ENCODE results near the gene COL25A1.

Gene COL25A1

DNA sequence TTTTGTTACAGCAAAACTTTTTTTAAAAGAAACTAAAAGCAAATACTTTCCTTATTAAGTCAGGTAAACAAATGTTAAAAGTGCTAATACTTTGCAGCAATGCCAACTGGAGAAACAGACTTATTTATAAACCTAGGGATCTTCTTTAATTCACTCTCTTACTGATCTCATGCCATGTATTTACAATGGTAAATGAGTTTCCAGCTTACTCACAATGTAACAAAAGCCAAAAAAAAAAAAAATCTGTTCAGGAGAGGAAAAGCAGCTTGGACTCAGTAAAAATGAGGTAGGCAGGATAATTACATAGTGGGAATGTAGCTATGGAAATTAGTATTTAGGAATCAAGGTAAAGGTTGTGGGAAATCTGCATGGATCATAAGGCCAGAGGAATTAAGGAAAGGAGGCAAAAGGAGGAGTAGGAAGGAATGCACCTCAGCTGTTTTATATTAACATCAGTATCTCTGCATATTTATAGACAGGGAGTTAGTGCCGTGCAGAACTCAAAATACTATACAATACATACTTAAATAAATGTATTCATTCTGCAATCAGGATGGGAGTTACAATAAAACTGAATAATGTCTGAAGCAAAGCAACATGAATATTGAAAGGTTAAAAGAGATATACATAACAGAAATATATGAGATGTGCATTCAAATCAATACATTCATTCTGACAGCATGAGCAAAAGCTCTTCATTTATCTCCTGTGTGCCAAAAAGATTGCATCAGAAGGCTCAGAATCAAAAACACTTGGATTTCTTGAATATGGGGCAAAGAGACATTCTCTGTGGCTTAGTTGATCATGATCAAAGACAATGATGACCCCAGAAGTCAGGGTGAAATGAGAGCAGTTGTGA, 481.7 kb downstream of the COL25A1 start:
- DNase-seq (ENCODE audit: low read depth in 2 of 2) = no peak

DNA sequence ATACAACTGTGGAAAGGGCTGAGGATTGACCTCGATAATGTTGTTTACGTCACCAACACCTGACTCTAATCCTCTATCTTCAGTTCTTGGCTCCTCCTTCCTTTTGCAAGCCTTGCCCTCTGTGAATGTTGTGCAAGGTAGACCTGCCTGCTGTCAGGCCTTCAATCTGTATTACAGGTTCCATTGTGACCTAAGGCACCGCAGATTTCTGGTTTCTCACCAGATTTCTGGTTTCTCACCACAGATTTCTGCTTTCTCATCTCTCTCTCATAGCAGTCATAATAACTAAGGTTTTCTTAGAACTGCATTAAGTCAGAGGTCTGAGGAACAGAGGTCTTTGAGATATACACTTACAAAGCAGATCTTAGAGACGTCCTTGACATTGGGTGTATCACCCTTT, 488.1 kb downstream of the COL25A1 start:
- no peak for DNase-seq (ENCODE audit: low read depth in 2 of 2)

DNA sequence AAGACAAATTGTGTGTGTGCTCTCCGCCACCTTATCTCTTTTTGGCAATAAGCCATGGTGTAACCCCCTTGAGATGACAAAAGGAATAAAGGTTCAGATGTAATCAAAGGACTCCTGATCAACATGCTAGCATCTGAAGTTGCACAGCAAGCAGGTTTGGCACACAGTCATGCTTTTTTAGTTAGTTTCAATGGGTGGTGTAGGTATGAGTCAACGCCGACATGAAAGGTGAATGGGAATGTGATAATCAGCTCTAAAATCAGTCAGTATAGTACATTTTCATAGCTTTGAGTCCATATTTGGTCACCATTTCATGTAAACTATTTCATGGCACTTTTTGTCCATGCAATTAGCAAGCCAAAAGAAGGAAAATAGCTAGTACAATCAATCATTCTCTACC, 489.2 kb downstream of the COL25A1 start:
- no peak for DNase-seq (ENCODE audit: low read depth in 2 of 2)

DNA sequence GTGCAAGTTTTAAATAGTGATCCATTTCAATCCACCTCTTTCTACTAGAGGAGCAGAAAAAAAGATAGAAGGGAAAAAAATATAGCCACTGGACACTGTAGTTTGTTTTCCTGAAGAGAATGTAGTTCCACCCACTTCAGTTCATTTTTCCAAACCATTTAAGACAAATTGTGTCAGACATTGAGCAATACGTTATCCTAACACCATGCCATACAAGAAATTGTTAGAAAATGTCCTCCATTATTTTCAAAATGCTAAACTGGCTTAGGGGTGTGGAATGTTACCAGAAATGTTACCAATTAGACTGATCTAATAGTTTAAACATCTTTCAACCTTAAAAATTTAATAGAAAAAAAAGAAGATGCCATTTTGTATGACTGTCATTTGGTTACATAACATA, 491.0 kb downstream of the COL25A1 start:
- no peak for DNase-seq (ENCODE audit: low read depth in 2 of 2)

DNA sequence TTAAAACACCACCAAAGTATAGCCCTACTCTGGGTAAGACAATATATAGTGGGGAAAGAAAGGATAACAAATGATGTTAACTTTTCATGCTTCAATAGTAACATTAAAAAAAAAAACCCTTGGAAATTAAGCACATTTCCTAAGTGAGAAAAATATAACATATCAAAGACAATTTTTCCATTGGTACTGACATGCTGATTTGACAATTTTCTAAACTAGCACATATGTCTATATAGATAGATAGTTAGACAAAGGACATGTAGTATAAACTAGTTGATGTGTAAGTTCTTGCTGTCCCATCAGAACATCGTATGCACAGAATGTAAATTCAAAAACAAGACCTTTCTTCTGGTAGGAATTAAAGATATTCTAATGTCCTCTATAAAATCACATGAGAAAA, 492.4 kb downstream of the COL25A1 start:
- no peak for DNase-seq (ENCODE audit: low read depth in 2 of 2)

DNA sequence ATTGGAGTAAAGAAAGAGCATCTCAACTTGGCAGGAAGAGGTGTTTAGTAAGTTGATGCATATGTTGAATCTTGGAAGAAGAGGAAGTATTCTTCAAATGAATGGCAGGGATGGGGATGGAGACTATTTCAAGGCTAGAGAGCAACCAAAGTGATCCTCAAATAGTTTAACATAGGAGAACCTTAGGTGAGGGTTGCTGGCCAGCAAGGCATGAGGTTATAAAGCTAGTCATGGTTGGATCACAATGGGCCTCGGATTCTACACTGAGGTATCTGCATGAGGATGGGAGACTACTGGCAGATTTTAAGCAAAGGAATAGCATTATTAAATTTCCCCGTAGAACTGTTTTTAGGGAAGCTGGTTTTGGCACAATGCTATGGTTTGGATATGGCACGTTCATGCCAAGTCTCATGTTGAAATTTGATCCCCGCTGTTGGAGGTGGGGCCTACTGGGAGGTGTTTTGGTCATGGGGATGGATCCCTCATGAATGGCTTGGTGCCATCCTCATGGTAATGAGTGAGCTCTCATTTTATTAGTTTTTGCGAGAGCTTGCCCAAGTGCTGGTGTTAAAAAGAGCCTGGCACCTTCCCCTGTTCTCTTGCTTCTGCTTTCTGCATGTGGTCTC, 497.7 kb downstream of the COL25A1 start:
- no peak for DNase-seq (ENCODE audit: low read depth in 2 of 2)

DNA sequence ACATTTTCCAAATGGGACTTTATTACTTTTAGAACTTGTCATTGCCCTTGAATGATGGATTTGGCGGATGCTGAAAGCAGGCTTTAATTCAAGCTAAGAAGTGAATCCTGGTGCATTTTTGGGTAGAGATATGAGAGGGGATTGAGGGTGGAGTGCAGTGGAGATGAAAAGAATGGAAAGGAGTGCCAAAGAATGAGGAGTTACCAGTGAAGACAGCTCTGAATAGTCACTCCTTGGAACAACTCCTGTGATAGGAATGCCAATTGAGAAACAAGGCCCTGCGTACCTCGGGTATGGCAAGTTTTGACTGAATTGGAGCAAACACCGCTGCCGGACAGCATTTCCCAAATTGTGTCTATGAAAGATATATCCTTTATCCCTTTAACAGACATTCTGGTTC, 503.2 kb downstream of the COL25A1 start:
- no peak for DNase-seq (ENCODE audit: low read depth in 2 of 2)

DNA sequence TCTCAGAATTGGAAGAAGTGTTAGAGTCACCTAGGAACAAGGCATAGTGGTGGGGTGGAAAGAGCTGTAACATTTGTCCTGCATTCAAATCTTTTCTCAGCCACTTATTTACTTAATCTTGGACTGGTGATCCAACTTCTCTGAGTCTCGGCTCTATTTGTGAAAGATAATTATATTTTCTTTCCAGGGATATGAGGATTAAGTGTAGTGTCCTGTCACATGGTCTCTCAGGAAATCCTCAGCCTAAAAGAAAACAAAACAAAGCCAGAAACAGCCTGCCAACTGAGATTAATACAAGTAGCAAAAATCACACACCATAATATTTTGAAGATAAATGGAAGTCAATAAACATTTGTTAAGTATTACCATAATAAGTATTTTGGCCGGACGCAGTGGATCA, 506.3 kb downstream of the COL25A1 start:
- DNase-seq (ENCODE audit: low read depth in 2 of 2) = no peak

DNA sequence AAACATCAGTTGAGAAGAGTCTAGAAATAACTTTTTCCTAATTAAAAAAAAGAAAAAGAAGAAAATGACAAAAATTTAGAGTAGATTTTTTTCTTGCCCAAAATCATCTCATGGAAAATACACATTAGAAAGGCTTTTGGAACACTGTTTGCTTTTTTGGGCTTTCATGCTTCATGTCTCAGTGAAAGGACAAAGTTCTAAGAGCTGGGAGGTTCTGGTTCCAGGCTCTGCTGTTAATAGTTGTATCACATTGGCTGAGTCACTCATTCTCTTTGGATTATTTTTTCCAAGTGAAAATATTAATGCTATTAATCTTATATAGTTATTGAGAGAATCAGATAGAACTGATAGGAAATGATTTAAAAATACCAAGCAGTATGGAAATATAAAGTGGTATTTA, 506.7 kb downstream of the COL25A1 start:
- DNase-seq (ENCODE audit: low read depth in 2 of 2) = no peak

DNA sequence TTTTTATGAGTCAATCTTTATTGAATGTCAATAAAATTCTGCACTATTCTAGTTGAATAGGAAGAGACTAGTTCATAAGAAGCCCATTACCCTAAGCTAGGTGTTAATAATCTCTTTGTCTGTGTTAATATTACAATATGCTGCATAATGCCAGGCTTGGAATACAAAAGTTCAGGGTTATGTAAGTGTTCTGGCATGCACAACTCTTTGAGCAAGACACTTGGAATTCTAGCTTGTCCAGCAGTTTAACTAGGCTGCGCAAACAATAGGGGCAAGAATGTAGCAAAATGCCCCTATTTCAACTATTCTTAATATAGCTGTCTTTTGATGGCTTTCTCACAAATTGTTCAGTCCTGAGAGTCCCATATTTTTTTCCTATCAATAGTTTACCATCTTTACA, 508.3 kb downstream of the COL25A1 start:
- no peak for DNase-seq (ENCODE audit: low read depth in 2 of 2)

DNA sequence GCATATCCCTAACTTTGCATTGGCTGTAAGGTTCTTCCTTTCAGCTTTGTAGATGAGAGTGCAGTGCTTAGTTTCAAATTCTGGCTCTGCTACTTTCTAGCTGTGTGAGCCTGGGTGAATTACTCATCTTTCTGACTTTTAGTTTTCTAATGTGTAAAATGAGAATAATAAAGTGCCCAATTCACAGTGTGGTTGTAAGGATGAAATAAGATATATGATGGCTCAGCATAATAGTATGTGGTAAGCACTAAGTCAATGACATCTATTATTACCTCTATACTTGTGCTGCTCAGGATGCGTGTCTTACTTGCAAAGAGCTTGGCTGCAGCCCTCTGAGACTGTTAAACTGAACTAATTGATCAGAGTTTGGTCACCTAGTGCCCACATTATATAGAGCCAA, 509.0 kb downstream of the COL25A1 start:
- DNase-seq (ENCODE audit: low read depth in 2 of 2) = no peak

DNA sequence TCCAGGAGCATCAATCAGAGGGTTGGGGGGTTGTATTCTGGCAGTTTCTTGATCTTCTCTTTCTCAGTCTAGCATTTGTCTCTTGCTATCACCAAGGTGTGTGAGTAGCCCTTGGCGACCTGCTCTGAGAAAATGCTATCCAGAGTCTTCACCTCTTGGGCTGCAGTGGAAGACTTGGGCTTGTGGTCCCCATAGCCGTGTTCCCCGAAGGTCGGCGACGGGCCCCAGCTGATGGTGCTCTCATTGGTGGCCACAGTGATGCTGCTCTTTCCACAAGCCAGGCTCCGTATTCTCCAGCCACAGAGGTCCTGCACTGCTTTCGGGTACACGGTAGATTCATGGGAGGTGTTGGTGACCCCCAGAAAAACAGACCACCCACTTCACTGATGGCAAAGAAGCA, 513.7 kb downstream of the COL25A1 start:
- no peak for DNase-seq (ENCODE audit: low read depth in 2 of 2)

DNA sequence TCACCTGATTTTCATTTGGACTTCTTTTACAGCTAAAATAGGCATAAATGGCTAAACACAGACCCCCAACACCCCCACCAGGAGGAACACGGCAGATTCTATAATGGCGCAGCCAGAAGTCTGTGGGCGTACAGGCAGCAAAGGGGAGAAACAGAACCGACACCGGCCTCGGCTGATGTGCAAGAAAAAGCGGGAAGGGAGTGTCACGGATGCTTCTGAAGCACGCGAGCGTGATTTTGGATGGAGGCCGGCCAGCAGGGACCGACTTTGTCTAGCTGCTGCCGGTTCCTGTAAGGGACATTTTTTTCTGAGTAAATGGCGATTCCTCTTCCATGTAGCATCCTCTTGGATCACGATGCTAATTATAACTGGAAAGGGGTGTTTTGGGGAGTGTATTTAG, 514.7 kb downstream of the COL25A1 start:
- DNase-seq (ENCODE audit: low read depth in 2 of 2) = no peak

DNA sequence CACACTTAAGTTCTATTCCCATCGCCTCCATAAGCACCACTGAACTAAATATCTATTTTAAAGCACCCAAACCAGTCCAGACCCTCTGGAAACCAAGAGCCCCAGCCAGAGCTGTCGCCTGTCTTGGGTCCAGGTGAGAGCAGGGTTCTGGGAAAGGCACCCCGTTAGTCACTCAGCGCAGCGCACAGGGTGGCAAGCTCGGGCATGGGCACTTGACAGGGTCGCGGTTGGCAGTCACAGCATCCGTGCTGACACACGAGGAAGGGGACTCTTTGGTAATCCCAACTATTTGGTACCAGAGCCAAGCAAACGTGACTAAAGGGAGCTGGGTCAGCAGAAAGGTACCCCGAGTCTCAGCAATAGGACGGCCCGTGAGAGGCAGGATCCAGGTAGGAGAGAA, 515.4 kb downstream of the COL25A1 start:
- no peak for DNase-seq (ENCODE audit: low read depth in 2 of 2)

DNA sequence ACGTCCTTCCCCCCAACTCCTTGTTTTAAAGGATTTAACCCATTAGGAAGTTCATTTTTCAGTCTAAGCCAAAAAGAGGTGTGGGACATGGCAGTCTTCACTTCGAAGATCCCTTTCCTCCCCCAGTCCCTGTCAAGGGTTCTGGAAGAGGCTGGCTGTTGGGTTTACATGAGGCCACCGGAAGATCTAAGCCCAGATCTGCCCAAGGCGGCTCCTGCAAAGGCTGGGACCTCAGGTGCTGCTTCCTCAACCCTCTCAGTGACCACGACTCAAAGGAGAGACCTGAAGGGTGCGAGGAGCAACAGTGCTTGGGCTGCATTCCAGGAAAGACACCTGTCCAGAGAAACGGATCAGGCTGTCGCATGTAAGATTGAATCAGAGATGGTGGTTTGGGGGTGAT, 516.1 kb downstream of the COL25A1 start:
- DNase-seq (ENCODE audit: low read depth in 2 of 2) = no peak

DNA sequence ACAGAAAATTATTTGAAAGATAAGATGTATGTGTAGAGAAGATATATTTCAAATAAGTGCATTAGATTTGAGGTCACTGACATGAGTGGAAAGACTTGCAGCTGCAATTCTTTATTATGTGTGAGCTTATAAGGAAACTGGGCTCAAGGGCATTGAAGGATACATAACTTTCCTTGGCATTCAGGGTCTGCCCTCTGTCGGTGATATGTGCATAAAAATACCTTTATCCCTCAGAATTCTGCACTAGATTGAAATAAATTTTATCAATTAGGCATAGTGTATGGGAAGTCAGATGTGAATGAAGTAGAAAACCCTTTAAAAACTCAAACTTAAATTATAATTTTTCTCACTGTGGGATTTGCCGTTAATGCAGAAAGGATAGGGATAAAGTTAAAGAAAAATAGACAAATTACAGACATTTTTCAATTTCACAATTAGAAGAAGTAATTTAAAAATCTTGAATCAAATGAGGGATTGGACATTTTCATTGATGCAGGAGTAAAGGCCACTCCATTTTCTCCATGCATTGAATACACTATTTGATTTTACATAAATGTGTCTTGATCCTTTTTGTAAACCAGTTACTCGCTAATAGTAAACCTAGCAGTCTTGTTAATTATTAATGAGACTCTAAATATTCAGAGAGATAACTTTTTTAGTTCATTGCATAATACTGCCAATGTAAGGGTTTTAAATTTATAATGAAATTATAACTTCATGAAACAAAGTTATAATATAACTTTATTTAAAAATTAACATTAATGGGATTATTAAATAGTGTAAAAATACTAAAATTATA, 518.6 kb downstream of the COL25A1 start:
- no peak for DNase-seq (ENCODE audit: low read depth in 2 of 2)

DNA sequence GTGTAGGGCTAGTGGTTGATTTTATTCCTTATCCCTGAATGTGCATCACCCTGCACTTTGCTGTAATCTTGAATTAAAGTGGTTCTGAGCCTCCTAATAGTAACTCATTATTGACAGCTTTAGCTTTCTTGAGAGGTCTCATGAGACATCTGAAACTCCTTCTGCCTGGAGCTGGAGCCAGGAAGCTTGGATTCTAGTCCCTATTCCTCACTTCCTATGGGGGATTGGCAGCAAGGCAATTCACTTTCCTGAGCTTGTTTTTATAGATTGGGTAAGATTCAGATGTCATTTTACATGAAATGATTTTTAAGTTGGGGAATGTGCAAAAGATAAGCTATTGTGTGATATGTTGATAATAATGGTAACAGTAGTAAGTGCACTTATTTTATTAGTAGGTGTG, 522.5 kb downstream of the COL25A1 start:
- no peak for DNase-seq (ENCODE audit: low read depth in 2 of 2)

DNA sequence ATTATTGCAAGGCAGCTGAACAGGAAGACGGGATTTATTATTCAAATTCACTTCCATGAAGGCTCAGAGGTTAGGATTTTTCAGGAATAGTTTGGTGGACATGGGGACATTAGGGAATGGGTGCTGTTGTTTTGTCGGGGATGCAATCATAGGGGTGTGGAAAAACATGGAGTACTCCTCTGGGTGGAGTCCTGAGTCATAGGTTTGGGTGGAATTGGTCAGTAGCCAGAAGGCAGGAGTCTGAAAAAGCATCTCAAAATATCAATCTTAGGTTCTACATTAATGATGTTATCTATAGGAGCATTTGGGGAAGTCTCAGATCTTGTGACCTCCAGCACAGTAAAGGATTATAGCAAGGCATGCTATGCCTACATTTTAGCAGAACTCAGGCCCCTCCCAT, 525.1 kb downstream of the COL25A1 start:
- no peak for DNase-seq (ENCODE audit: low read depth in 2 of 2)

DNA sequence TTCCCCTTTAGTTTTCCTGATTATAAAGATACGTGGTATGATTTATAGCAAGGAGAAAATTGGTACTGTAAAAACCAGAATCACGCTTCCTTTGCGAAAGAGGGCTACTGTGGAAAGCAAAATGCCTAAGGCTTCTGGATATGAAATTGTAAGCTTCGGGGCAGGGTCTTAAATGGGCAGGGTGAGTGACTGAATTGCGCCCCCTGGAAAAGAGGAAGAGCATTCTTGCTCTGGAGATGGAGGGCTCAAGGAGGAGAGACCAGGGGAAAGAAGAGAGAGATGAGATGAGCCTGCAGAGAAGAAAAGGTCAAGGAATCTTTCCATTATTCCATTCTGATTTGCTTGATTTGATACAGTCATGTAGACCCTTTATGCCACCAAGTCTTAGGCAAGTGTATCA, 526.5 kb downstream of the COL25A1 start:
- DNase-seq (ENCODE audit: low read depth in 2 of 2) = no peak

DNA sequence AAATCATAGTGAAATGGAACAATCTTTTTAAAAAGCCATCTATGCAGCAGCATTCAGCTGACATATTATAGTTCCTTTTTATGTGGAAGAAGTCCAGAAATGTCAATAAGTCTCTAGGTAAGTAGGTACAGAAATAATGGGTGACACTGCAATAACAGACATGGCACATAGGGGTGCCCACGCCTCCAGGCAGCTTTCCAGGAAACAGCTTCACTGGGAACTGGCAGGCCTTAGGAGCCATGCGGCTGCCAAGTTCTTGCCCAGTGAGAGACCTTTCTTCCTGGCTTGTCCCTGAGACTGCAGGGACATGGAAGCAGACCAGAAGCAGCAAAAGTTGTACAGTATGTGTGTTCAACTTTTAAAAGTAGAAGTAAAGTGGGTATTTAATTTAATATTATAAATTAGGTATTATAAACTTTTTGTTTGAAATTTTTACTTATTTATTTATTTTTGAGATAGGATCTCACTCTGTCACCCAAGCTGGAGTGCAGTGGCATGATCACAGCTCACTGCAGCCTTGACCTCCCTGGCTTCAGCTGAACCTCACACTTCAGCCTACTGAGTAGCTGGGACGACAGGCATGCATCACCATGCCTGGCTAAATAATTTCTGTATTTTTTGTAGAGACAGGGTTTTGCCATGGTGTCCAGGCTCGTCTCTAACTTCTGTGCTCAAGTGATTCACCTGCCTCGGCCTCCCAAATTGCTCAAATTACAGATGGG, 527.5 kb downstream of the COL25A1 start:
- no peak for DNase-seq (ENCODE audit: low read depth in 2 of 2)

DNA sequence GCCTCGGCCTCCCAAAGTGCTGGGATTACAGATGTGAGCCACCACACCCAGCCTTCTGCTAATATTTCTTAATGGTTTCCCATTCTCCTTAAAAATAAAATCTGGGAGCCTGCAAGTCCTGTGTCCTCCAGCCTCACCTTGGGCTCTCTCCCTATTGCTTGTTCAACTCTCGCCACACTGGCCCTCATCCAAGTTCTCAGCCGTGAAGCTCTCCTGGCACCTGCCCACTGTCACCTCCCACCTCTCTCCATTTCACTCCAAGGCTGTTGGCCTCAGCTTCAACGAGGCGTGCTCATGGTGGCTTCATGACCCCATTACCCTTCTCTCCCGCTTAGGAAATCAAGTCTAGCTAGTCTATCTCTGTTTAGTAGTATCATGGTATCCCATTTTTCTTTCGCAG, 530.1 kb downstream of the COL25A1 start:
- no peak for DNase-seq (ENCODE audit: low read depth in 2 of 2)

DNA sequence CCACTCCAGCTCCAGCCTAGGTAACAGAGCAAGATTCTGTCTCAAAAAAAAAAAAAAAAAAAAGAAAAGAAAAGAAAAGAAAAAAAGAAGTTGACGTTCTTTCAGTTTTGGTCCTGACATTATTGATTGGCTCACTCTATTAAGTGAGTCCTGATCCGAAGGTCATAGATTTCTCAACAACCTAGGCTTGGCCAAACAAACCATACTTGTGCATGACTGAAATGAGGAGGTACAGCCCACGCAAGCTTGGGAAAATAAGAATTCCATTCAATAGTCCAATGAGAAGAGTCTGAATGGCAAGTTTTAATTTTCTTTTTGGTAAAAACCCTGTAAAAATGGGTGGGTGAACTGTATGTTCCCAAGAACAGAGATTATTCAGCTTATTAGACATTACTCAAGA, 536.4 kb downstream of the COL25A1 start:
- DNase-seq (ENCODE audit: low read depth in 2 of 2) = no peak
